Astrocyte of the cerebellum (primary cell): Measurements from ENCODE around the gene SLC17A4.

Experiments
- DNase-seq: peaks from one replicate; pipeline ENCODE4 v3.0.0-alpha.2; 2011; ENCODE audit warnings: low read depth
- H3K4me3 ChIP-seq: 2 replicates; pipeline ENCODE4 v1.5.1; 2011; ENCODE audit warnings: mild to moderate bottlenecking, low read depth, low read length, moderate library complexity
- CTCF ChIP-seq: IDR thresholded peaks from 2 replicates; pipeline ENCODE4 v1.5.1; 2012; ENCODE audit warnings: low read length, low read depth, moderate library complexity, mild to moderate bottlenecking; ENCODE audit errors: missing control alignments
- in situ Hi-C: cut with HindIII; loops from 2 replicates; pipeline ENCODE4 v1.10.0; 2017; ENCODE audit warnings: low sequenced_read_pairs

SLC17A4 gene

DNA sequence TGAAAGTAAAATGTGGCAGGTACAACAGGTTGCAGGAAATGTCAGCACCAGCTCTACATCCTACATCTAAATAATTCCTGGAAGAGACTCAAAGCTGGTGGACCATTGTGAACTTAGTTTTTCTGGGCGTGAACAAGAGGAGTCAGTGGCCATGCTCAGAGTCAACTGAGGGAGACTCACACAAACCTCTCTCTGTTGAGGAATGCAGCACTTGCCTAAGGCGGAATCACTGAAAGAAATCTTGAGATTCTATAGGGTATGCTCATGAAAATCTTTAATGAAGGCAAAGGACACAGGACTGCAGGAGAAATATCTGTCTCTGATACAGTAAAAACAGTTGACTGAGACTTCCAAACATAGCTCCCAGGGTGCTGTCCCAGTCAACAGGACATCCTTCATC is 22.5 kb downstream of the SLC17A4 start:
- DNase-seq: no peak
- TF ChIP-seq CTCF: no peak
- in situ Hi-C loops: no loop called here
- no peak overlapping the region for H3K4me3 ChIP-seq

- in situ Hi-C loops: no loop called here
- no peak for DNase-seq
- H3K4me3 ChIP-seq: no peak overlapping the region
Measured at GRCh38 chr6:25777856-25778649, 23.5 kb downstream of the SLC17A4 start.

GRCh38 chr6:25781134-25781533 is 26.6 kb downstream of the SLC17A4 start:
- no peak for DNase-seq
- no peak overlapping the region for H3K4me3 ChIP-seq
- TF ChIP-seq CTCF: no peak
- in situ Hi-C loops: no loop called here

More at GRCh38 chr6:25777856-25778649, 23.5 kb downstream of the SLC17A4 start:
- TF ChIP-seq CTCF: no peak

DNA sequence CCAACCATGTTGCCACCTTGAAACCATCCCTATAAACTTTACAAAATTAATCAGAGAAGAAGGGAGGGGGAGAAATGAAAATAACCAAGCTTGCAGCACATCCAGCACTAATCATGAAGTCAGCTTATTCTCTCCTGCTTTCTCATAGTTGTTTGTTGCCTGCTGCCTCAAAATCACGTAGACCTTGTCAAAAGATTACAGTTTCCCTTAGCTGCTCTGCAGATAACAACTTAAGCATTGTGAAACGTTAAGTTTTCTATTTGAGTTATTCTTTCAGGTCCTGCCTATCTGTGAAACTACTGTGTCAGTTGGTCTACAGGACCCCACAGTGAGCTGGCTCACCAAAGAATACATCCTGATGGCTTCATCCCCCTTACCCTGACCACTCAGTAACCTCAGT is 32.9 kb downstream of the SLC17A4 start:
- DNase-seq: no peak
- H3K4me3 ChIP-seq: no peak overlapping the region
- in situ Hi-C loops: loop anchor here (5.0 kb wide), 1 partner anchor 45 kb away; the partner anchor contains the start of gene SLC17A1
- TF ChIP-seq CTCF: no peak

DNA sequence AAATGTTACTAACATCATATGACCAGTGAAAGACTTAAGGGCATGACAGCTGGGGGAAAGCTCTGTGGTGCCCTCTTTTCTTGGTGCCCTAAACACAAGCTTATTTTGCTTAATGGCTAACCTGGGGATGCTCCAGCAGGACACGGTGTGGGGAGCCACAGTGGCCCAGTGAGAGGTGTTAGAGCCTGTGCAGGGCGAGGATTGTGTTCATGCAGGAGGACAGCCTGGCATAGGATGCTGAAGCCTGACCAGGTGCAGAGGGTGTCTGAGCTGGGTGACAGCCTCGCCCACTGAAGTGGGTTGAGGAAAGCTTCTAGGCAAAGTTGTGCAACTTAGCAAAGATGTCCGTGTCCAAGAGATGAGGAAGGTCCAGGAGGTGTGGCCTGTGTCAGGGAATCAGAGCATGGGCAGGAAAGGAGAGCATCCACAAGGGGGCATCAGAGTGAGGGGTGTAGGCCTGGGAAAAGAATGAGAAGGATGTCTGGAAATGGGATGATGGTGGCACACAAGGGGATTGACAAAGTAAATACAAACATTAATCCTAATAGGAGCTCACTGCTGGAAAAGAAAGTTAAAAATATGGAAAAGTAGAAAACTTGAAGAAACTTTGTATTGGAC is 33.9 kb downstream of the SLC17A4 start:
- in situ Hi-C loops: loop anchor here (5.0 kb wide), 1 partner anchor 44 kb away; the partner anchor contains the start of gene SLC17A1
- TF ChIP-seq CTCF: peak; percentile 44
- no peak for DNase-seq

DNA sequence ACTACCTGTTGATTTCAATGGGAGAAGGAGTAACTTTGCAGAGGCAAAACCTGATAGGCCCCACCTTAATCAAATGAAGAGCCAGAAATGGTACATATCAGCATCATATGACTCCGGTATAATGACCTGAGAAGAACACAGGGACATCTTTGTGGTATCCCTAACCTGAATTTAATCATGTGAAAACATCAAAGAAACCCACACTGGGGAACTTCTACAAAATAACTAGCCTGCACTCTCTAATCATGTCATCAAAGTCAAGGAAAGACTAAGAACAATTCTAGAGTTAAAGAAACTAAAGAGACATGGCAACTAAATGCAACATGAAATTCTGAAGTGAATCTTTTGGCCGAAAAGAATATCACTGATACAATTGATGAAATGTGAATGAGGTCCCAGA is 34.9 kb downstream of the SLC17A4 start:
- in situ Hi-C loops: loop anchor here (5.0 kb wide), 1 partner anchor 43 kb away; the partner anchor contains the start of gene SLC17A1
- no peak overlapping the region for H3K4me3 ChIP-seq
- TF ChIP-seq CTCF: no peak
- no peak for DNase-seq

More for the DNA sequence above, 33.9 kb downstream of the SLC17A4 start:
- H3K4me3 ChIP-seq: no peak overlapping the region
